GM12878 (cell line): ENCODE data around the gene LRRC31. TPM values are rescaled to one million over a fixed set of nuclear protein-coding genes. Genes with fewer than 3 reads are reported as not detected.

Experiments
- ATAC-seq: fragments of 200-7000 bp; cut with Tn5 transposase; 3 replicates; pipeline ENCODE4 v1.9.1; 2020; ENCODE audit warnings: mild to moderate bottlenecking, moderate library complexity
- BruUV-seq: library from RNA; stranded (reverse); fragments of 400-500 nt; replicated peaks from 2 replicates; lab custom pipeline; 2021; lab: Mats Ljungman, UMichigan
- CTCF ChIA-PET: fragments of 300-600 bp; sonication (Branson Sonifier 250); formaldehyde crosslinking; extraction: SDS; loops from one replicate; lab custom pipeline; 2021; ENCODE audit warnings: inconsistent platforms; lab: Yijun Ruan, JAX
- POLR2A ChIA-PET: fragments of 350-600 bp; formaldehyde crosslinking; extraction: SDS; loops from one replicate; lab custom pipeline; 2021; ENCODE audit warnings: inconsistent platforms; lab: Charles Lee
- RAD21 ChIA-PET: fragments of 300-600 bp; sonication (Branson Sonifier 250); formaldehyde crosslinking; loops from one replicate; lab custom pipeline; 2023; ENCODE audit warnings: antibody characterized with exemption; ENCODE audit not compliant: unreplicated experiment; lab: Charles Lee
- SMC1A ChIA-PET: fragments of 300-600 bp; sonication (Branson Sonifier 250); formaldehyde crosslinking; loops from one replicate; lab custom pipeline; 2023; ENCODE audit not compliant: unreplicated experiment, uncharacterized antibody; lab: Charles Lee
- DNase-seq: peaks from one replicate; pipeline ENCODE4 v3.0.0-alpha.2; 2011; ENCODE audit warnings: low read depth, low spot score
- FAIRE-seq: peaks from 3 replicates; lab custom pipeline; 2011; peaks lifted over from hg19 to GRCh38; lab: Jason Lieb, UNC
- H2AFZ ChIP-seq: 2 replicates; pipeline ENCODE4 v1.6.0; 2011; ENCODE audit warnings: low read depth, low read length, control low read depth; ENCODE audit not compliant: control insufficient read depth
- H3K27ac ChIP-seq: 2 replicates; pipeline ENCODE4 v1.5.1; 2011; ENCODE audit warnings: control low read depth; ENCODE audit not compliant: control insufficient read depth, insufficient read depth
- H3K27me3 ChIP-seq, 2 experiments: replicated peaks in 1 of 2; 2 replicates each; pipeline versions ENCODE4 v1.6.0 to v1.6.1; 2011; ENCODE audit warnings: low read length in 1 of 2; ENCODE audit not compliant: control insufficient read depth in 2 of 2, insufficient read depth in 2 of 2
- H3K36me3 ChIP-seq, 2 experiments: 2 replicates each; pipeline ENCODE4 v1.5.1; 2011; ENCODE audit warnings: low read length in 1 of 2; ENCODE audit not compliant: control insufficient read depth in 2 of 2, insufficient read depth in 2 of 2
- H3K4me1 ChIP-seq: 2 replicates; pipeline ENCODE4 v1.6.1; 2011; ENCODE audit warnings: mild to moderate bottlenecking, low read length, moderate library complexity, mixed read lengths; ENCODE audit not compliant: control insufficient read depth, insufficient read depth
- H3K4me2 ChIP-seq: 2 replicates; pipeline ENCODE4 v1.6.0; 2011; ENCODE audit warnings: control low read depth; ENCODE audit not compliant: control insufficient read depth, insufficient read depth
- H3K4me3 ChIP-seq: fragments of 200-600 bp; sonication (generic); 2 replicates; pipeline ENCODE4 v1.5.1; 2016
- H3K79me2 ChIP-seq: 2 replicates; pipeline ENCODE4 v1.6.0; 2011; ENCODE audit warnings: low read length; ENCODE audit not compliant: control insufficient read depth, insufficient read depth
- H3K9ac ChIP-seq: 2 replicates; pipeline ENCODE4 v1.8.0; 2011; ENCODE audit warnings: low read length, control low read depth, mixed read lengths; ENCODE audit not compliant: control insufficient read depth, insufficient read depth
- H3K9me3 ChIP-seq: replicated peaks from 3 replicates; pipeline ENCODE4 v1.5.1; 2011; ENCODE audit warnings: mild to moderate bottlenecking, low read length; ENCODE audit not compliant: control insufficient read depth, insufficient read depth
- H4K20me1 ChIP-seq: 2 replicates; pipeline ENCODE4 v1.6.0; 2011; ENCODE audit not compliant: control insufficient read depth, insufficient read depth
- BHLHE40 ChIP-seq, 2 experiments: fragments of 450-650 bp in 1 of 2; IDR thresholded peaks; 2 replicates each; pipeline ENCODE4 v1.6.1; 2011 to 2017; ENCODE audit warnings: low read depth in 2 of 2, borderline replicate concordance in 1 of 2, improper control_type of control experiment in 1 of 2, low read length in 1 of 2, mild to moderate bottlenecking in 1 of 2
- CHD4 ChIP-seq: fragments of 200-600 bp; sonication (generic); IDR thresholded peaks from 2 replicates; pipeline ENCODE4 v1.6.1; 2016; ENCODE audit warnings: mild to moderate bottlenecking
- KLF5 ChIP-seq: fragments of 450-650 bp; IDR thresholded peaks from 2 replicates; pipeline ENCODE4 v1.6.1; 2014; ENCODE audit warnings: mild to moderate bottlenecking; ENCODE audit not compliant: partially characterized antibody
- NFXL1 ChIP-seq: fragments of 450-650 bp; IDR thresholded peaks from 2 replicates; pipeline ENCODE4 v1.6.1; 2017; ENCODE audit warnings: antibody characterized with exemption, mild to moderate bottlenecking, borderline replicate concordance
- PML ChIP-seq: IDR thresholded peaks from 2 replicates; pipeline ENCODE4 v1.6.1; 2012; ENCODE audit warnings: low read length, inconsistent platforms
- SUZ12 ChIP-seq: fragments of 200-600 bp; sonication (generic); IDR thresholded peaks from one replicate; pipeline ENCODE4 v1.6.1; 2018; ENCODE audit warnings: antibody characterized with exemption, mild to moderate bottlenecking; ENCODE audit not compliant: unreplicated experiment
- YBX1 ChIP-seq: fragments of 450-650 bp; IDR thresholded peaks from 2 replicates; pipeline ENCODE4 v1.6.1; 2016; ENCODE audit warnings: antibody characterized with exemption
- WGBS: methylation state at CpG from one replicate; pipeline ENCODE4 v1.1.6; 2016; ENCODE audit warnings: low lambda C conversion rate; ENCODE audit not compliant: insufficient replicate concordance, insufficient coverage; ENCODE audit errors: missing lambda C conversion rate; 5-methylcytosine and 5-hydroxymethylcytosine counted together
- in situ Hi-C: fragments of 300-500 bp; cut with MboI; formaldehyde crosslinking; loops from 9 replicates; pipeline ENCODE4 v1.14.3; 2018; ENCODE audit warnings: mixed read lengths
- intact Hi-C: fragments of 100-400 bp; cut with micrococcal nuclease; formaldehyde crosslinking; loops from one replicate; pipeline ENCODE4 v1.14.2; 2022; ENCODE audit not compliant: unreplicated experiment
- polyA plus RNA-seq, 11 experiments: library from polyadenylated mRNA; depleted of rRNA in 4 of 11; unstranded in 6 of 11; stranded (reverse) in 5 of 11; fragments of >200 nt; fragmentation: Nextera tagmentation in 4 of 11; fragmentation: Illumina TruSeq in 1 of 11; extraction: Ambion mirVana in 4 of 11; extraction: Trizol in 1 of 11; gene quantifications; 1 replicate in 1 of 11; 2 replicates in 10 of 11; pipeline versions ENCODE4 v1.2.1 to v1.2.3, GENCODE V29; 2011 to 2016; ENCODE audit warnings: inconsistent platforms in 2 of 11, missing spikeins in 2 of 11, low read depth in 1 of 11
- total RNA-seq, 4 experiments: library from RNA; depleted of rRNA in 3 of 4; stranded (reverse); fragments of >200 nt in 3 of 4; fragmentation: Illumina TruSeq in 1 of 4; extraction: Trizol in 1 of 4; gene quantifications; 2 replicates each; pipeline versions ENCODE4 v1.2.1 to v1.2.3, GENCODE V29; 2013 to 2021
- TF ChIP-seq, protein P1 (sequence below): IDR thresholded peaks from 2 replicates; pipeline ENCODE4 v1.6.1; 2012; ENCODE audit warnings: mild to moderate bottlenecking, low read depth, low read length
- TF ChIP-seq, protein P2 (sequence below): fragments of 450-650 bp; formaldehyde crosslinking; IDR thresholded peaks from 2 replicates; pipeline ENCODE4 v1.4.0; 2020; ENCODE audit warnings: mild to moderate bottlenecking, moderate library complexity
- TF ChIP-seq, protein P3 (sequence below): fragments of 150-350 bp; IDR thresholded peaks from 2 replicates; pipeline ENCODE4 v1.6.1; 2016; ENCODE audit warnings: low read depth, low read length
- TF ChIP-seq, protein P4 (sequence below): fragments of 450-650 bp; IDR thresholded peaks from 2 replicates; pipeline ENCODE4 v1.6.1; 2014; ENCODE audit warnings: mild to moderate bottlenecking

Gene LRRC31
- total and polyA plus RNA-seq, 10 of the 15 experiments (the other 5 are each of a cell fraction or from before 2014, with no cell fraction given) = 0.04 to 0.06 (median 0.06) TPM; not detected in 7

DNA sequence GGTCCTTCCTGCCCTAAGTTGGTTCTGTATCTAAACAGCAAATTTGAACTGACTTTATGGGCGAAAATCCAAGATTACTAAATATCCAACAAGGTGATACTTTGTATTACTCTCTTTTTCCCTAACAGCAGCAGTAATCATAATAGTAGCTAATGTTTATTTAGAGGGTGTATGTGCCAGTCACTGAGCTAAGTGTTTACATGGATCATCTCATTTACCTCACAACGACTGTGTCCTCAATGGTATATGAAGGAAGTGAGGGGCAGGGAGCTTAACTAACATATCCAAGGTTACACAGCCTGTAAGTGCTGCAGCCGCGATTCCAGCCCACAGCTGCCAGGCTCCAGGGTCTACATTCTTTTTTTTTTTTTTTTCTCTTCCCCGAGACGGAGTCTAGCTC, 46.8 kb downstream of the LRRC31 start:
- intact Hi-C loops (no loop called here), in situ Hi-C loops (no loop called here)
- H3K4me2 ChIP-seq = no peak overlapping the region
- BruUV-seq = no TSS peak
- ChIA-PET CTCF (interaction anchor here (0.6 kb wide), 1 partner anchor 40 kb away, joined by 3 read pairs; no protein-coding TSS in a partner anchor), RAD21 (interaction anchor here (0.7 kb wide), 1 partner anchor 667 kb away, joined by 4 read pairs; no protein-coding TSS in a partner anchor), SMC1A (interaction anchor here (0.5 kb wide), 1 partner anchor 136 kb away, joined by 3 read pairs; no protein-coding TSS in a partner anchor), POLR2A (interaction anchor here (0.6 kb wide), 1 partner anchor 17 kb away, joined by 4 read pairs; no protein-coding TSS in a partner anchor)
- H3K36me3 ChIP-seq = no peaks in the 10 kb centered on the region
- H4K20me1 ChIP-seq = no peaks in the 10 kb centered on the region
- H3K4me3 ChIP-seq = no peak overlapping the region
- H3K27ac ChIP-seq = no peak overlapping the region
- no peak overlapping the region for H3K9ac ChIP-seq
- H3K9me3 ChIP-seq = no peaks in the 10 kb centered on the region
- FAIRE-seq (no peak), DNase-seq (no peak), ATAC-seq (no peak)
- WGBS = 60% methylated on average over 6 of the region's 6 CpGs
- no peak overlapping the region for H2AFZ ChIP-seq
- H3K4me1 ChIP-seq = no peaks in the 10 kb centered on the region
- H3K27me3 ChIP-seq = no peaks in the 10 kb centered on the region; a peak in 1 of 4 replicates
- no peaks in the 10 kb centered on the region for H3K79me2 ChIP-seq
- no peak for TF ChIP-seq BHLHE40 (IDR thresholded peaks at IDR 0.05; ENCODE audit: borderline replicate concordance in 1 of 2, low read depth in 2 of 2, low read length in 1 of 2)
- TF ChIP-seq CHD4 = no peak
- TF ChIP-seq, protein P1, sequence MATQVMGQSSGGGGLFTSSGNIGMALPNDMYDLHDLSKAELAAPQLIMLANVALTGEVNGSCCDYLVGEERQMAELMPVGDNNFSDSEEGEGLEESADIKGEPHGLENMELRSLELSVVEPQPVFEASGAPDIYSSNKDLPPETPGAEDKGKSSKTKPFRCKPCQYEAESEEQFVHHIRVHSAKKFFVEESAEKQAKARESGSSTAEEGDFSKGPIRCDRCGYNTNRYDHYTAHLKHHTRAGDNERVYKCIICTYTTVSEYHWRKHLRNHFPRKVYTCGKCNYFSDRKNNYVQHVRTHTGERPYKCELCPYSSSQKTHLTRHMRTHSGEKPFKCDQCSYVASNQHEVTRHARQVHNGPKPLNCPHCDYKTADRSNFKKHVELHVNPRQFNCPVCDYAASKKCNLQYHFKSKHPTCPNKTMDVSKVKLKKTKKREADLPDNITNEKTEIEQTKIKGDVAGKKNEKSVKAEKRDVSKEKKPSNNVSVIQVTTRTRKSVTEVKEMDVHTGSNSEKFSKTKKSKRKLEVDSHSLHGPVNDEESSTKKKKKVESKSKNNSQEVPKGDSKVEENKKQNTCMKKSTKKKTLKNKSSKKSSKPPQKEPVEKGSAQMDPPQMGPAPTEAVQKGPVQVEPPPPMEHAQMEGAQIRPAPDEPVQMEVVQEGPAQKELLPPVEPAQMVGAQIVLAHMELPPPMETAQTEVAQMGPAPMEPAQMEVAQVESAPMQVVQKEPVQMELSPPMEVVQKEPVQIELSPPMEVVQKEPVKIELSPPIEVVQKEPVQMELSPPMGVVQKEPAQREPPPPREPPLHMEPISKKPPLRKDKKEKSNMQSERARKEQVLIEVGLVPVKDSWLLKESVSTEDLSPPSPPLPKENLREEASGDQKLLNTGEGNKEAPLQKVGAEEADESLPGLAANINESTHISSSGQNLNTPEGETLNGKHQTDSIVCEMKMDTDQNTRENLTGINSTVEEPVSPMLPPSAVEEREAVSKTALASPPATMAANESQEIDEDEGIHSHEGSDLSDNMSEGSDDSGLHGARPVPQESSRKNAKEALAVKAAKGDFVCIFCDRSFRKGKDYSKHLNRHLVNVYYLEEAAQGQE = no peak
- TF ChIP-seq, protein P2, sequence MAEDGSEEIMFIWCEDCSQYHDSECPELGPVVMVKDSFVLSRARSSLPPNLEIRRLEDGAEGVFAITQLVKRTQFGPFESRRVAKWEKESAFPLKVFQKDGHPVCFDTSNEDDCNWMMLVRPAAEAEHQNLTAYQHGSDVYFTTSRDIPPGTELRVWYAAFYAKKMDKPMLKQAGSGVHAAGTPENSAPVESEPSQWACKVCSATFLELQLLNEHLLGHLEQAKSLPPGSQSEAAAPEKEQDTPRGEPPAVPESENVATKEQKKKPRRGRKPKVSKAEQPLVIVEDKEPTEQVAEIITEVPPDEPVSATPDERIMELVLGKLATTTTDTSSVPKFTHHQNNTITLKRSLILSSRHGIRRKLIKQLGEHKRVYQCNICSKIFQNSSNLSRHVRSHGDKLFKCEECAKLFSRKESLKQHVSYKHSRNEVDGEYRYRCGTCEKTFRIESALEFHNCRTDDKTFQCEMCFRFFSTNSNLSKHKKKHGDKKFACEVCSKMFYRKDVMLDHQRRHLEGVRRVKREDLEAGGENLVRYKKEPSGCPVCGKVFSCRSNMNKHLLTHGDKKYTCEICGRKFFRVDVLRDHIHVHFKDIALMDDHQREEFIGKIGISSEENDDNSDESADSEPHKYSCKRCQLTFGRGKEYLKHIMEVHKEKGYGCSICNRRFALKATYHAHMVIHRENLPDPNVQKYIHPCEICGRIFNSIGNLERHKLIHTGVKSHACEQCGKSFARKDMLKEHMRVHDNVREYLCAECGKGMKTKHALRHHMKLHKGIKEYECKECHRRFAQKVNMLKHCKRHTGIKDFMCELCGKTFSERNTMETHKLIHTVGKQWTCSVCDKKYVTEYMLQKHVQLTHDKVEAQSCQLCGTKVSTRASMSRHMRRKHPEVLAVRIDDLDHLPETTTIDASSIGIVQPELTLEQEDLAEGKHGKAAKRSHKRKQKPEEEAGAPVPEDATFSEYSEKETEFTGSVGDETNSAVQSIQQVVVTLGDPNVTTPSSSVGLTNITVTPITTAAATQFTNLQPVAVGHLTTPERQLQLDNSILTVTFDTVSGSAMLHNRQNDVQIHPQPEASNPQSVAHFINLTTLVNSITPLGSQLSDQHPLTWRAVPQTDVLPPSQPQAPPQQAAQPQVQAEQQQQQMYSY = no peak
- TF ChIP-seq, protein P3, sequence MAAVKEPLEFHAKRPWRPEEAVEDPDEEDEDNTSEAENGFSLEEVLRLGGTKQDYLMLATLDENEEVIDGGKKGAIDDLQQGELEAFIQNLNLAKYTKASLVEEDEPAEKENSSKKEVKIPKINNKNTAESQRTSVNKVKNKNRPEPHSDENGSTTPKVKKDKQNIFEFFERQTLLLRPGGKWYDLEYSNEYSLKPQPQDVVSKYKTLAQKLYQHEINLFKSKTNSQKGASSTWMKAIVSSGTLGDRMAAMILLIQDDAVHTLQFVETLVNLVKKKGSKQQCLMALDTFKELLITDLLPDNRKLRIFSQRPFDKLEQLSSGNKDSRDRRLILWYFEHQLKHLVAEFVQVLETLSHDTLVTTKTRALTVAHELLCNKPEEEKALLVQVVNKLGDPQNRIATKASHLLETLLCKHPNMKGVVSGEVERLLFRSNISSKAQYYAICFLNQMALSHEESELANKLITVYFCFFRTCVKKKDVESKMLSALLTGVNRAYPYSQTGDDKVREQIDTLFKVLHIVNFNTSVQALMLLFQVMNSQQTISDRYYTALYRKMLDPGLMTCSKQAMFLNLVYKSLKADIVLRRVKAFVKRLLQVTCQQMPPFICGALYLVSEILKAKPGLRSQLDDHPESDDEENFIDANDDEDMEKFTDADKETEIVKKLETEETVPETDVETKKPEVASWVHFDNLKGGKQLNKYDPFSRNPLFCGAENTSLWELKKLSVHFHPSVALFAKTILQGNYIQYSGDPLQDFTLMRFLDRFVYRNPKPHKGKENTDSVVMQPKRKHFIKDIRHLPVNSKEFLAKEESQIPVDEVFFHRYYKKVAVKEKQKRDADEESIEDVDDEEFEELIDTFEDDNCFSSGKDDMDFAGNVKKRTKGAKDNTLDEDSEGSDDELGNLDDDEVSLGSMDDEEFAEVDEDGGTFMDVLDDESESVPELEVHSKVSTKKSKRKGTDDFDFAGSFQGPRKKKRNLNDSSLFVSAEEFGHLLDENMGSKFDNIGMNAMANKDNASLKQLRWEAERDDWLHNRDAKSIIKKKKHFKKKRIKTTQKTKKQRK = no peak
- no peak for TF ChIP-seq NFXL1
- no peak for TF ChIP-seq KLF5
- no peak for TF ChIP-seq SUZ12
- TF ChIP-seq YBX1 = no peak
- TF ChIP-seq, protein P4, sequence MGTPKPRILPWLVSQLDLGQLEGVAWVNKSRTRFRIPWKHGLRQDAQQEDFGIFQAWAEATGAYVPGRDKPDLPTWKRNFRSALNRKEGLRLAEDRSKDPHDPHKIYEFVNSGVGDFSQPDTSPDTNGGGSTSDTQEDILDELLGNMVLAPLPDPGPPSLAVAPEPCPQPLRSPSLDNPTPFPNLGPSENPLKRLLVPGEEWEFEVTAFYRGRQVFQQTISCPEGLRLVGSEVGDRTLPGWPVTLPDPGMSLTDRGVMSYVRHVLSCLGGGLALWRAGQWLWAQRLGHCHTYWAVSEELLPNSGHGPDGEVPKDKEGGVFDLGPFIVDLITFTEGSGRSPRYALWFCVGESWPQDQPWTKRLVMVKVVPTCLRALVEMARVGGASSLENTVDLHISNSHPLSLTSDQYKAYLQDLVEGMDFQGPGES = no peak
- no peak for TF ChIP-seq PML
